T-cell (primary cell): Measurements from ENCODE around the gene CCSER1. TPM values are rescaled to one million over a fixed set of nuclear protein-coding genes. Genes with fewer than 3 reads are reported as not detected.

ENCODE experiments used
- ATAC-seq, 4 experiments: fragments of 200-7000 bp in 3 of 4; fragments of 150-1000 bp in 1 of 4; cut with Tn5 transposase; replicated peaks in 1 of 4; 1 replicate in 3 of 4; 2 replicates in 1 of 4; pipeline ENCODE4 v1.10.0; 2021; ENCODE audit warnings: moderate library complexity in 3 of 4, mild to moderate bottlenecking in 2 of 4, moderate number of reproducible peaks in 1 of 4
- CTCF ChIA-PET, 2 donors: fragments of 300-600 bp; sonication (Branson Sonifier 250); formaldehyde crosslinking; loops; one replicate each; lab custom pipeline; 2022; ENCODE audit warnings: antibody characterized with exemption in 2 of 2; lab: Charles Lee
- POLR2A ChIA-PET, 2 donors: fragments of 300-600 bp; sonication (Branson Sonifier 250); formaldehyde crosslinking; loops; one replicate each; lab custom pipeline; 2022; ENCODE audit warnings: antibody characterized with exemption in 2 of 2; lab: Charles Lee
- DNase-seq, 35 experiments: peaks; one replicate each; pipeline versions ENCODE4 v3.0.0 to v3.0.0-alpha.2; 2013 to 2023
- H3K27ac ChIP-seq: one replicate; pipeline ENCODE4 v1.5.1; 2013; ENCODE audit warnings: low read length
- H3K27me3 ChIP-seq, 2 experiments: replicated peaks in 1 of 2; 1 replicate in 1 of 2; 2 replicates in 1 of 2; pipeline versions ENCODE4 v1.6.1 to v1.7.0; 2013; ENCODE audit warnings: low read length in 1 of 2, mixed read lengths in 1 of 2; ENCODE audit not compliant: control insufficient read depth in 2 of 2, insufficient read depth in 2 of 2; ENCODE audit errors: extremely low read depth in 1 of 2
- H3K36me3 ChIP-seq, 2 donors: 1 replicate in 1 of 2; 2 replicates in 1 of 2; pipeline versions ENCODE4 v1.6.1 to v1.7.0; 2013; ENCODE audit warnings: low read length in 1 of 2; ENCODE audit not compliant: control insufficient read depth in 2 of 2, insufficient read depth in 1 of 2; ENCODE audit errors: extremely low read depth in 1 of 2
- H3K4me1 ChIP-seq, 2 experiments: 1 replicate in 1 of 2; 2 replicates in 1 of 2; pipeline versions ENCODE4 v1.6.1 to v1.7.0; 2013; ENCODE audit warnings: low read length in 2 of 2, mixed read lengths in 1 of 2; ENCODE audit not compliant: insufficient read depth in 2 of 2, control insufficient read depth in 1 of 2; ENCODE audit errors: extremely low read depth in 1 of 2
- H3K4me3 ChIP-seq, 2 donors: 1 replicate in 1 of 2; 2 replicates in 1 of 2; pipeline versions ENCODE4 v1.5.1 to v1.7.0; 2013; ENCODE audit warnings: mild to moderate bottlenecking in 2 of 2, low read length in 1 of 2, moderate library complexity in 1 of 2; ENCODE audit not compliant: control insufficient read depth in 1 of 2; ENCODE audit errors: extremely low read depth in 1 of 2
- H3K9me3 ChIP-seq: 2 replicates; pipeline ENCODE4 v1.7.0; 2013
- H3K27ac Mint-ChIP-seq, 2 donors: one replicate each; pipeline ENCODE4 v1.8.0; 2020 to 2021; ENCODE audit warnings: mild to moderate bottlenecking in 2 of 2, mixed read lengths in 2 of 2
- H3K27me3 Mint-ChIP-seq, 2 donors: one replicate each; pipeline ENCODE4 v1.8.0; 2021 to 2022; ENCODE audit warnings: mixed read lengths in 2 of 2
- H3K36me3 Mint-ChIP-seq: one replicate; pipeline ENCODE4 v1.8.0; 2021; ENCODE audit warnings: mixed read lengths
- H3K4me1 Mint-ChIP-seq, 3 donors: one replicate each; pipeline ENCODE4 v1.8.0; 2020 to 2022; ENCODE audit warnings: mixed read lengths in 3 of 3, mild to moderate bottlenecking in 1 of 3
- H3K4me3 Mint-ChIP-seq, 3 donors: one replicate each; pipeline ENCODE4 v1.8.0; 2020 to 2022; ENCODE audit warnings: mild to moderate bottlenecking in 3 of 3, mixed read lengths in 3 of 3, moderate library complexity in 3 of 3
- H3K9me3 Mint-ChIP-seq, 3 donors: one replicate each; pipeline ENCODE4 v1.8.0; 2020 to 2022; ENCODE audit warnings: mixed read lengths in 3 of 3
- WGBS: methylation state at CpG from one replicate; pipeline ENCODE4 v1.1.5; 2013; ENCODE audit warnings: missing lambda C conversion rate; ENCODE audit not compliant: insufficient coverage; 5-methylcytosine and 5-hydroxymethylcytosine counted together
- total RNA-seq, 35 experiments: library from RNA in 6 of 35; stranded (reverse) in 6 of 35; fragments of 120-200 nt in 1 of 35; gene quantifications; one replicate each; pipeline versions ENCODE4 v1.2.1 to v1.2.4 and lab custom pipeline; 2013 to 2026

CCSER1 gene
- total RNA-seq: 1 to 10 TPM in 2 of 5 donors, under 1 TPM in 3; 0.35 to 1.4 (median 0.98) TPM
- 1.1 TPM for total RNA-seq (2013)
- 0 to 2.5 (median 0.76) reads per million in 29 experiments for total RNA-seq (lab: John Stamatoyannopoulos, UW)

DNA sequence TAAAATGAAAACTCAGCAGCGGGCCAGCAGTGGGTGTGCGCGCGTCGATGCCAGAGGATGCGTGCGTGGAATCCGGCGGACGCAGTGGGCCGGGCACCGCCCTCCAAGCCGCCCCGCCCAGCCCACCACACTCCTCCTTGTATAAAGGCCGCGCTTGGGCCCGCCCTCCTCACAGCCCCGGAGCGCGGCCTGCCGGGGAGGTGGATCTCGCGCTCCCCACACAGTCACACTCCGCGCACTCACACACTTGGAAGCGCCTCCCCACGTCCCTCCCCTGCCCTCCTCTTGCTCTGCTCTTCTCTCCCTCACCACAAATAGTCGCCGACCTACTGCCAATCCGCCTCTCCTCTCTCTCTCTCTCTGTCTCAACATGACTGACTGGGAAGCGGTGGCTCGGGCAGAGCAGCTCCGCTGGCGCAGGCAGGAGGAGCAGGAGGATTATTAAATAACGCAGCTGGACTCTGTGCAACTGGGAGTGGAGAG, at the start of gene CCSER1:
Gene CCSER1, plus strand, starts transcription at position 172 of the 483 bp plus-strand sequence.
- Mint-ChIP-seq H3K4me3 (peak within 1 kb of the TSS; percentile 65 to 83 (median 78)), H3K27me3 (peaks cover 39 to 46% of the 10 kb centered on the region in 2 donors), H3K4me1 (peaks cover 19 to 25% (median 22%) of the 10 kb centered on the region in 3 donors), H3K27ac (no peak within 1 kb of the TSS), H3K9me3 (no peaks in the 10 kb centered on the region), H3K36me3 (no peaks in the 10 kb centered on the region)
- WGBS: 4% methylated on average over 25 of the region's 35 CpGs
- Histone ChIP-seq H3K27me3 (peaks cover 0 to 19% of the 10 kb centered on the region in 2 experiments), H3K9me3 (no peaks in the 10 kb centered on the region), H3K36me3 (no peaks in the 10 kb centered on the region), H3K27ac (no peak within 1 kb of the TSS), H3K4me1 (peaks cover 0 to 12% of the 10 kb centered on the region in 2 experiments), H3K4me3 (peak within 1 kb of the TSS; percentile 35 to 69)
- ChIA-PET POLR2A (interaction anchor here in 1 of 2 donors (0.6 kb wide), 1 partner anchor 1019 kb away, joined by 3 read pairs; no protein-coding TSS in a partner anchor), CTCF (no interaction called here)
- ATAC-seq (peak; percentile 59 to 77 (median 73)), DNase-seq (peak in 28 of 35 experiments; percentile 0 to 49 (median 16))

DNA sequence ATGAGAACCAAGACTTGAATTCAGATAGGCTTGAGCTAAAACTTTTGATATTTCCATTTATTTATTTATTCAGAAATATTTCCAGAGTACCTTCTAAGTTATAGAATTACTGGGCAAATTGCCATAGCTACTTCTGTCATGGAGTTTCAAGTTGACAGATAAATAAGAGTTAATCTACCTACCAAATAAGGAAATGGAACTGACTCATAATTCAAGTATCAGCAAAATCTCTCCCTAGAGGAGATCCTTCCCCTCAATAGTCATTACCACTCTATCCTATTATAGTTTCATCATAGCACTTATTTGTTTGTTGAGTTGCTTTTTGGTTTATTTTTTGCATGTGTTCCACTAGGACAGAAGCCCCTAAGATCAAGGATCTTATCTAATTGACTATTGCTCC, 48.8 kb upstream of the CCSER1 start:
- Histone ChIP-seq H3K36me3 (no peaks in the 10 kb centered on the region), H3K9me3 (no peaks in the 10 kb centered on the region), H3K27ac (no peak overlapping the region), H3K4me1 (no peaks in the 10 kb centered on the region), H3K4me3 (no peak overlapping the region), H3K27me3 (peaks cover 0 to 3% of the 10 kb centered on the region in 2 experiments)
- H3K4me1 Mint-ChIP-seq: no peaks in the 10 kb centered on the region
- ATAC-seq (no peak), DNase-seq (no peak)
- no peak overlapping the region for H3K27ac Mint-ChIP-seq
- no peaks in the 10 kb centered on the region for H3K9me3 Mint-ChIP-seq
- H3K27me3 Mint-ChIP-seq: no peaks in the 10 kb centered on the region
- H3K4me3 Mint-ChIP-seq: no peak overlapping the region
- no peaks in the 10 kb centered on the region for H3K36me3 Mint-ChIP-seq
- ChIA-PET POLR2A (no interaction called here), CTCF (no interaction called here)

DNA sequence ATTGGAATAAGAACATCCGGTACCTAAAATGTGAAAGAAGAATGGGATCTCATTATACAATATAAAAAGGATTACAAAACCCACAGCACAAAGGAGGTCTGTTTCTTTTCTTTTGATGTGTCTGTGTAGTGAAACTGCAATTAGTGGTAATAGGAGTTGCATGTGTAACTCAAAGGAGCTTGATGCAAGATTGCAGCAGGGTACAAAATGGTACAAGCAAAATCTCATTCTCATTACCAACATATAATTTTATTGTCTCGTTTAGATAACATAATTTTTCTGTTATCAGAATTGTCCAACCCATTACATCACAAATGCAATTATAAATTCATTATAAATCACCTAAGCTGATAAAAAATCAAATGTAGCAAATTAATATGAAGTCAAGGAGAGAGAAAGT, 47.1 kb upstream of the CCSER1 start:
- H3K4me1 Mint-ChIP-seq: no peaks in the 10 kb centered on the region

DNA sequence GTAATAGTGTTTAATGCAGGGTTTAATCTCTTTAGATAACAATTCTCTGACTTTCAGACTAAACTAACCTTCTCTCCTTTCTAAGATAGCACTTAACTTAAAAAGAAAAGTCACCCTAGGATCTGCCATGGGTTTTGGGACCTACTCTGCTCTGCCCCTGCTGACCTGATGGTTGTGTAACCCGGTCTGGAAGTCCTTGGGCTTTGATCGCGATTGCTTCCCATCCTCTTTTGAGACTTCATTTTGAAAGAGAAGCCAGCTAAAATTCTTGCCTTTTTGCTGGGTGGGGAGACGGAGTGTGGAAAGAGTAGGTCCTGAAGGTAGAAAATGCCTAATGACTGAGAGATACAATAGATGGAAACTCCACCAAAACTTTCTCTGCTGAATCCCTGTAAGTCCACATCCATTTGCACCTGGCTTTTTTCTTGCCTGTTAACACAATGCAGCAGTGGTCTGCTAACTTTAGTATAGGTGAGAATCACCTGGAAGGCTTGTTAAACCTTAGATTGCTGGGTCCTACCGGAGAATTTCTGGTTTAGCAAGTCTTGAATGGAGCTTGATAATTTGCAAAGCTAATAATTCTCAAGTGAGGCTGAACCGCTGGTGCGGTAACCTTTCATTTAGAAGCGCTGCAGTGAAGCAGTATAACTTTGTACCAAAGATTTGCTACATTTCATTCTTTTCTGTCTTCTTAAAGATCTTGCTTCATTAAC, 45.6 kb upstream of the CCSER1 start:
- no peaks in the 10 kb centered on the region for H3K4me1 ChIP-seq
- DNase-seq: no peak
- CTCF ChIA-PET: no interaction called here
- H3K9me3 ChIP-seq: no peaks in the 10 kb centered on the region
- H3K4me3 Mint-ChIP-seq: no peak overlapping the region
- H3K4me1 Mint-ChIP-seq: no peaks in the 10 kb centered on the region
- WGBS: 87% methylated on average over 7 of the region's 8 CpGs
- H3K9me3 Mint-ChIP-seq: no peaks in the 10 kb centered on the region
- no peaks in the 10 kb centered on the region for H3K36me3 Mint-ChIP-seq
- H3K27me3 ChIP-seq: no peaks in the 10 kb centered on the region
- no peak overlapping the region for H3K27ac Mint-ChIP-seq
- no peak overlapping the region for H3K27ac ChIP-seq
- no peaks in the 10 kb centered on the region for H3K27me3 Mint-ChIP-seq
- no peak for ATAC-seq
- H3K4me3 ChIP-seq: no peak overlapping the region
- no peaks in the 10 kb centered on the region for H3K36me3 ChIP-seq
- POLR2A ChIA-PET: no interaction called here

More for the DNA sequence above, 47.1 kb upstream of the CCSER1 start:
- H3K4me1 ChIP-seq: no peaks in the 10 kb centered on the region
- CTCF ChIA-PET: no interaction called here
- no peaks in the 10 kb centered on the region for H3K36me3 ChIP-seq
- no peak overlapping the region for H3K4me3 Mint-ChIP-seq
- H3K27me3 ChIP-seq: no peaks in the 10 kb centered on the region
- DNase-seq (no peak), ATAC-seq (no peak)
- POLR2A ChIA-PET: no interaction called here
- no peak overlapping the region for H3K4me3 ChIP-seq
- no peaks in the 10 kb centered on the region for H3K9me3 Mint-ChIP-seq
- no peaks in the 10 kb centered on the region for H3K27me3 Mint-ChIP-seq
- H3K36me3 Mint-ChIP-seq: no peaks in the 10 kb centered on the region
- WGBS: no CpG with 5 or more reads among the region's 2 CpGs
- no peak overlapping the region for H3K27ac Mint-ChIP-seq
- H3K9me3 ChIP-seq: no peaks in the 10 kb centered on the region
- no peak overlapping the region for H3K27ac ChIP-seq

DNA sequence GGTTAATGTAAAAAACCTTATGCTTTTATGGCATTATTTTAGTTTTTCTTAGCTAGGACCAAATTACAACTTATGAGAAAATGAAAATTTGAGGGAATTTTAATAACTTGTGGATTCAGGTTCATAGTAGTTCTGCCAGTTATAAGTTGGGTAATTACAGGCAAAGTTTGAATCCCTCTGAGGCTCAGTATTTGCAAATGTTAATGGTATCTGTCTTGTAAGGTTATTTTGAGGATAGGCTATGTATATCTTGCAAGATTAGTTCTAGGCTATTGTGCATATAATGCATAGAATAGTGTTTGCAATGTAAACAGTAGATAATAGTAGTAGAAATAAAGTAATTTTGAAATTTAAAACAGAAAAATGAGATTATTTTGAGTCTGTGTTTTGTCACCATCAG, 44.7 kb upstream of the CCSER1 start:
- POLR2A ChIA-PET: no interaction called here
- Histone ChIP-seq H3K4me3 (no peak overlapping the region), H3K9me3 (no peaks in the 10 kb centered on the region), H3K27me3 (no peaks in the 10 kb centered on the region), H3K36me3 (no peaks in the 10 kb centered on the region), H3K4me1 (no peaks in the 10 kb centered on the region), H3K27ac (no peak overlapping the region)
- no peaks in the 10 kb centered on the region for H3K27me3 Mint-ChIP-seq
- H3K4me1 Mint-ChIP-seq: no peaks in the 10 kb centered on the region
- H3K27ac Mint-ChIP-seq: no peak overlapping the region
- H3K9me3 Mint-ChIP-seq: no peaks in the 10 kb centered on the region
- no peak for ATAC-seq
- CTCF ChIA-PET: interaction anchor here in 1 of 2 donors (0.7 kb wide), 1 partner anchor 300 kb away, joined by 5 read pairs; no protein-coding TSS in a partner anchor
- no peak for DNase-seq
- H3K4me3 Mint-ChIP-seq: no peak overlapping the region
- H3K36me3 Mint-ChIP-seq: no peaks in the 10 kb centered on the region

DNA sequence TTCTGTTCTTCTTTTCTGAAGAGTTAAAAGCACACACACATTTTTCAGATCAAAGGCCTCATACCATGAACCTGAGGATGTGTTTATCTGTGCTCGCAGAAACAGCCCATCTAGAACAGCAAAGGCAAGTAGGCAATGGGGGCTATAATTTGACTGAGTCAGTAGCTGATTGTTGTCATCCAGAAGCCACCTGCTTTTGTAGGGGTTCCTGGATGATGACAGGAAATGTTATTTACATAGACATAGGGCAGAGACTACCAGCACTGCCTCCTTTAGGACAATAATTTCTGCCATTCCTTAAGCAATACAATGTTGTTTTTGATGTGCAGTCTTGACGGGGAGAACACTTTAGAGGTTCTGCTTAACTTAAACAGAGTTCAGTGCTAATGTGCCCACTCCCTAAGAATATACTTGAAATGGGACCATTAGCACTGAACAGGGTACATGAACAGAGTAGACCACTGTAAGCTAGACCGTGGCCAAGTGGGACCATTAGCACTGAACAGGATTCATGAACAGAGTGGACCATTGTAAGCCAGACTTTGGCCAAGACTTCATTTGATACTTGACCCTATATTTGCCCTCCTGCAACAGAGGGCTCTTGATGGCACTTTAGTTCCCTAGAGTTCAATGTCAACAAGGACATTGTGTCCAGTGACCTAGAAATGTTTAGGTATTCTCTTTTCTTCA, 42.8 kb upstream of the CCSER1 start:
- H3K4me3 Mint-ChIP-seq: no peak overlapping the region
- H3K4me1 Mint-ChIP-seq: no peaks in the 10 kb centered on the region
- no peak for DNase-seq
- H3K27me3 Mint-ChIP-seq: peaks cover 0 to 4% of the 10 kb centered on the region in 2 donors
- no peak overlapping the region for H3K27ac ChIP-seq
- H3K9me3 Mint-ChIP-seq: no peaks in the 10 kb centered on the region
- no peaks in the 10 kb centered on the region for H3K9me3 ChIP-seq
- ChIA-PET CTCF (no interaction called here), POLR2A (no interaction called here)
- H3K4me3 ChIP-seq: no peak overlapping the region
- no peaks in the 10 kb centered on the region for H3K36me3 ChIP-seq
- no peaks in the 10 kb centered on the region for H3K4me1 ChIP-seq
- H3K36me3 Mint-ChIP-seq: no peaks in the 10 kb centered on the region
- no peaks in the 10 kb centered on the region for H3K27me3 ChIP-seq
- 78% methylated on average over 2 of the region's 3 CpGs for WGBS
- no peak overlapping the region for H3K27ac Mint-ChIP-seq
- ATAC-seq: no peak
